ENCODE data around the gene WNT1.

The WNT1 gene

GRCh38 chr12:48961801-48962200 is 16.3 kb upstream of the WNT1 start:
- no peak for DNase-seq

GRCh38 chr12:48965298-48965838 is 12.8 kb upstream of the WNT1 start:
- DNase-seq: no peak

GRCh38 chr12:48966177-48966895 is 11.8 kb upstream of the WNT1 start:
- no peak for DNase-seq

GRCh38 chr12:48967991-48968390 is 10.1 kb upstream of the WNT1 start:
- DNase-seq: no peak

GRCh38 chr12:48968467-48968866 is 9.7 kb upstream of the WNT1 start:
- DNase-seq: no peak

GRCh38 chr12:48969160-48969771 is 8.9 kb upstream of the WNT1 start:
- DNase-seq: no peak

- no peak for DNase-seq
These were observed 8.1 kb upstream of the WNT1 start for GRCh38 chr12:48969833-48970701.

GRCh38 chr12:48970702-48971334 is 7.3 kb upstream of the WNT1 start:
- no peak for DNase-seq

GRCh38 chr12:48972213-48972951 is 5.7 kb upstream of the WNT1 start:
- no peak for DNase-seq

- no peak for DNase-seq
These were observed 5.1 kb upstream of the WNT1 start for GRCh38 chr12:48972952-48973483.

- DNase-seq: no peak
These were observed 4.6 kb upstream of the WNT1 start for GRCh38 chr12:48973531-48973930.

- DNase-seq: no peak
These were observed 4.0 kb upstream of the WNT1 start for GRCh38 chr12:48973941-48974673.

- DNase-seq: peak; percentile 8
These were observed 536 bp upstream of the WNT1 start for GRCh38 chr12:48977290-48978281.

- DNase-seq: no peak
These were observed 849 bp downstream of the WNT1 start for GRCh38 chr12:48978741-48979601.

GRCh38 chr12:48979602-48980388 is 1.7 kb downstream of the WNT1 start:
- no peak for DNase-seq

- peak; percentile 41 for DNase-seq
These were observed 2.3 kb downstream of the WNT1 start for GRCh38 chr12:48980389-48980952.

- peak; percentile 14 for DNase-seq
These were observed 3.0 kb downstream of the WNT1 start for GRCh38 chr12:48980953-48981756.
